Globus pallidus (tissue), 1 donor: ENCODE data around the gene CINP.
"Not testable (repeated sequence)": the region's sequence is repeated elsewhere in the genome, so short reads cannot be mapped to it uniquely, and the experiment has no call there.

Source experiments
- DNase-seq: peaks from one replicate; pipeline ENCODE4 v3.0.0-alpha.2; 2015; ENCODE audit warnings: low spot score

CINP gene

DNA sequence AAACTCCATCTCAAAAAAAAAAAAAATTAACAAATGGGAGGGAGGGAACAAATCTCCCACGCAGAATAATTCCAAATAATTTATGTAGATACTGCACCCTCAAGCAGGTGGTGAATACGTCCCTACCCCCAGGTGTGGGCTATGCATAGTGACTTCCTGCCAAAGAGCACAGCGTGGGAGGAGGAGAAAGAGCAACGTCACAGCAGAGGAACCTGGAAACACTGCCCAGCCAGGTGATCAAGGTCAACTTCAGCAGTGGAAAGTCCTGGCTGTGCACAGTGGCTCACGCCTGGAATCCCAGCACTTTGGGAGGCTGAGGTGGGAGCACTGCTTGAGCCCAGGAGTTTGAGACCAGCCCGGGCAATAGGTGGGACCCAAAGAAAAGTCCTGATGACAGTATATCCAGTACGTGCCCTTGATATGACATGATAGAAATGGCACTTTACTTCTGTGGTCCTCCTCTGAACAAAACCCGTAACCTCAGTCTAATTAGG lies 9.5 kb downstream of the CINP start:
- DNase-seq = no peak

GRCh38 chr14:102352213-102352612 lies 10.5 kb downstream of the CINP start:
- DNase-seq = no peak

DNA sequence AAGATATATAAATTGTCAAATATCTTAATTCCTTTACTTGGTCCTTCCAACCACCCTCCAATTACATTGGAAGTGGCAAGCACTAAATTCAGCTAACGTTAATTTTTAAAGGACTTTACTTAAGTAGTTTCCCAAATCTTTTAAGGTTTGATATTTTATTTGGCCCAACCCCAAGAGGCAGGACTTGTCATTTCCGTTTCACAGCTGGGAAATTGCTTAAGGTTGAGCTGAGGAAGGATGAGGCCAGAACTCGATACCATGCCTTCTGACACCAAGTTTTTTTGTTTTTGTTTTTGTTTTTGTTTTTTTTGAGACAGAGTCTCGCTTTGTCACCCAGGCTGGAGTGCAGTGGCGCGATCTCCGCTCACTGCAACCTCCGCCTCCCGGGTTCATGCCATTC lies 11.1 kb downstream of the CINP start:
- DNase-seq = not testable (repeated sequence)

GRCh38 chr14:102351023-102351422 lies 11.7 kb downstream of the CINP start:
- no peak for DNase-seq

GRCh38 chr14:102348376-102348775 lies 14.3 kb downstream of the CINP start:
- DNase-seq = no peak

- no peak for DNase-seq
Observed at GRCh38 chr14:102346645-102347044, 16.0 kb downstream of the CINP start.

DNA sequence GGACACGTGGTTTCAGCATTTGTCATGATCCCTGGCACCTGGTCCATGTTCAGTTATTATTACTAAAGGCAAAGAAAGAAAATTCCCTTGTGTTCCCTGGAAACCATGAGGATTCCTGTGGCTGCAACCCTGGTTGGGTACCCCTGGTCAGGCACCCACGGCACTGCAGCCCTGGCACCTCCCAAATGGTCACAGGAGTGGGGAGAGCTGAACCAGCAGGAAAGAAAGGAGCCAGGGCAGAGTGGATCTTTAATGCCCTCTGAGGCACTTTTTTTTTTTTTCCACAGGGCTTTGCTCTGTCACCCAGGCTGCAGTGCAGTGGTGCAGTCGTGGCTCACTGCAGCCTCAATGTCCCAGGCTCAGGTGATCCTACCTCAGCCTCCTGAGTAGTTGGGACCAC lies 17.5 kb downstream of the CINP start:
- no peak for DNase-seq

DNA sequence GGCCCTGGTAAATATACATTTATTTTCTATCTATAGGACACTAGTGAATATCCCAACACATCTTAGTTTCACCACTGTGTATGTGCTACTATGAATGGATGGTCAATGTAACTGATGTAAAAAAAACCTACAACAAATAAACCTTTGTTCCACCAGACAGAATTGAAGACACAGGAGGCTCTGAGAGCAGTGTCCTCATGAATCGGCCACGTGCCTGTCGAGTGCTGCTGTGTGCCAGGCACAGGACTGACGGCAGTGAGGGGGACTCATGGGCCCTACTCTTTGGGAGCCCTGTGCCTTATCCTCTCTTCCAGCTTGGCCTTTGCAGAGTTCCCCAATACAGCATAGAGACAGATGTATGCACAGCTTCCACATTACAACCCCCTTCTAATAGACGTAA lies 18.2 kb downstream of the CINP start:
- DNase-seq = peak; percentile 96

- no peak for DNase-seq
Observed at GRCh38 chr14:102344084-102344483, 18.6 kb downstream of the CINP start.

DNA sequence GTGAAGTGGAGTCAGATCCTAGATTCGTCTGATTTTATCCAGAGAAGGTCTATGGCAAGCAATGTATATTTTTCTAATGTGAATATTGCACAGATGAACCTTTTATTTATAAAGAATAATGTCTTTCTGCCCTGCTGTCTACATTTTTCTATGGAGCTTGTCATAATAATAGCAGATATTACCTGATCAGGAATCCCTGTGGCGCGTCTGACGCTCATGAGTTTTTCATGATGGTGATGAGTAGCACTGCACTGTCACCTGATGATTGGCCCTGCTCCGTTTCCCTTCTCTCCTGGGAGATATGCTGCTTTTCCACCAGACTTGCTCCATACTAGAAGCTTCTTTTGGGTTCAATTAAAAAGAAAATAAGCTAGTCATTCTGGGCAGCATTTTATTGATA lies 20.5 kb downstream of the CINP start:
- no peak for DNase-seq

DNA sequence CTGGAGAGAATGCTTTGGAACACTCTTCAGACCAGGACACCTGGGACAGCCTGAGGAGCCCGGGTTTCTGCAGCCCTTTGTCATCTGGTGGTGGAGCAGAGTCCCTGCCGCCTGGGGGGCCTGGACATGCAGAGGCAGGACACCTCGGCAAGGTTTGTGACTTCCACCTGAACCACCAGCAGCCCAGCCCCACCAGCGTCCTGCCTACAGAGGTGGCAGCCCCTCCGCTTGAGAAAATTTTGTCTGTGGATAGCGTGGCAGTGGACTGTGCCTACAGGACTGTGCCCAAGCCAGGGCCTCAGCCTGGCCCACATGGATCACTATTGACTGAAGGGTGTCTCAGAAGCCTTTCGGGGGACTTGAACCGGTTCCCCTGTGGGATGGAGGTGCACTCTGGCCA lies 21.1 kb downstream of the CINP start:
- no peak for DNase-seq

DNA sequence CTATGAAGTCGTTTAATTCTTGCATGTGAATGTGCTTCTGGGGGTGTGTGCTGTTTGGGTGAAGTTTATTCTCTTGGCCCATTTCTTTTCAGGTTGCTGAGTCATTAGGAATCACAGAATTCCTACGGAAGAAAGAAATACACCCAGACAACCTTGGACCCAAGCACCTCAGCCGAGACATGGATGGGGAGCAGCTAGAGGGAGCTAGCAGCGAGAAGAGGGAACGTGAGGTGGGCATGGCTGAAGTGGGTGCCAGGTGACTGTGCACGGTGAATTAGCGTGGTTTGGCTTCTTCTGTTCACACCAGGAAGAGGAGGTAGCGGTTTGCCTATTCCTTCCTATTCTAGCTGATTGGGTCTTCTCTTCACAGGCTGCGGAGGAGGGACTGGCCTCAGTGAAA lies 24.0 kb downstream of the CINP start:
- DNase-seq = no peak

DNA sequence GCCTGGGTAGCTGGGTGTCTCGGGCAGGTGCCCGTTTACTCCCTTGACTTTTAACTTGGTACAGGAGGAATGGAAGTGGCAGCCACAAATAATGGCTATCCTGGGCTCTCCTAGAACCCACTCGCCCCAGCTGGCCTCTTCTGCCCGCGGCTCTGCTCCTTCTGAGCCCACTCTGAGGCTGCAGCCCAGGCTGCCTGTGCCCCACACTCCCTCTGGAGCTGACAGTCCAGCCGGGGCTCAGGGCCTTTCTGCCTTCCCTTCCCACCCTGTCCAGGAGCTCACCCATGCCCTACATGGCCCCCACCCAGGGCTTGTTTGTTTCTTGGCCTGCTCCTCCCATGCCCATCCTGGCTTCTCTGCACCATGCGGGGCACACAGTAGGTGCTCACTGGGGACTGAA lies 27.5 kb downstream of the CINP start:
- no peak for DNase-seq

- no peak for DNase-seq
Observed at GRCh38 chr14:102333795-102334705, 28.6 kb downstream of the CINP start.

GRCh38 chr14:102333390-102333789 lies 29.3 kb downstream of the CINP start:
- no peak for DNase-seq

GRCh38 chr14:102330806-102331205 lies 31.9 kb downstream of the CINP start:
- no peak for DNase-seq

DNA sequence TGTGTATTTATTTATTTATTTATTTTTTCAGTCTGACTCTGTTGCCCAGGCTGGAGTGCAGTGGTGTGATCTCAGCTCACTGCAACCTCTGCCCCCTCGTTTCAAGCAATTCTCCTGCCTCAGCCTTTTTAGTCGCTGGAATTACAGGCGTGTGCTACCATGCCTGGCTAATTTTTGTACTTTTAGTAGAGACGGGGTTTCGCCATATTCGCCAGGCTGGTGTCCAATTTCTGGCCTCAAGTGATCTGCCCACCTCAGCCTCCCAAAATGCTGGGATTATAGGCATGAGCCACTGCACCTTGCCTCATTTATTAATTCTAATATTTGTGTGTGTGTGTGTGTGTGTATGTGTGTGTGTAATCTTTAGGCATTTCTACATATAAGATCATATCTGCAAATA lies 33.3 kb downstream of the CINP start:
- not testable (repeated sequence) for DNase-seq

DNA sequence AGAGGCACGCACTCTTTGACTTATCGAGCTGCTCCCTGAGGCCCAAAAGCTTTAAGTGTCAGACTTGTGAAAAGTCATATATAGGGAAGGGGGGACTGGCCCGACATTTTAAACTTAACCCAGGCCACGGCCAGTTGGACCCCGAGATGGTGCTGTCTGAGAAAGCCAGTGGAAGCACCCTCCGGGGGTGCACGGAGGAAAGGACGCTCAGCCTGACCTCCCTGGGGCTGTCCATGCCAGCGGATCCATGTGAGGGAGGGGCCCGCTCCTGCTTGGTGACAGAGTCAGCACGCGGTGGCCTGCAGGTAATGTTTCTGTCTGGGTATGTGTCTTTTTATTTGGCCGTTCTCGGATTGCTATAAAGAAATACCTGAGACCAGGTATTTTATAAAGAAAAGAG lies 36.1 kb downstream of the CINP start:
- no peak for DNase-seq

DNA sequence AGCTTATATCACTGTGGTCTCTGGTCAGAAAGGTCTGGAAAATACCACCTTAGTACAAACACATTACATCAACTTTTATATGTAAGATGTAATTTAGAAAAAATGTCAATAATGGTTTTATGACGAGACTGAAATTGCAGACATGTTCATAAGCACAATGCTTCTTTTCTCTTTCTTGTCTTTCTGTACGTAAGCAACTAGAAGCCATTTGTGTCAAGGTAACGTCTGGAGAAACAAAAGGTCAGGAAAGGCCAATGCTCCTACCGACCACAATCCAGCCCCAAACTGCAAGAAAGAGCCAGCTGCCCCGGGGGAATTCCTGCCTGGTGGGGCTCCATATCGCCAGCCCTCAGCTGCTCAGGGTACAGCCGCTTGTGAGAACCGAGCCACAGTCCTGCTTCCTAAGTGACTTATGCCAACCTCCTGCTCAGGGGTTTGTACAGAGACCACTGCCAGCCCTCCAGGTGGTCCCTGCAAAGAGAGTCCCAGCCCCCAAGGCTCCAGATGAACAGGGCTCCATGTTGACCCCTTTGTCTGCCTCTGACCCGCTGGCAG lies 36.8 kb downstream of the CINP start:
- DNase-seq = no peak

DNA sequence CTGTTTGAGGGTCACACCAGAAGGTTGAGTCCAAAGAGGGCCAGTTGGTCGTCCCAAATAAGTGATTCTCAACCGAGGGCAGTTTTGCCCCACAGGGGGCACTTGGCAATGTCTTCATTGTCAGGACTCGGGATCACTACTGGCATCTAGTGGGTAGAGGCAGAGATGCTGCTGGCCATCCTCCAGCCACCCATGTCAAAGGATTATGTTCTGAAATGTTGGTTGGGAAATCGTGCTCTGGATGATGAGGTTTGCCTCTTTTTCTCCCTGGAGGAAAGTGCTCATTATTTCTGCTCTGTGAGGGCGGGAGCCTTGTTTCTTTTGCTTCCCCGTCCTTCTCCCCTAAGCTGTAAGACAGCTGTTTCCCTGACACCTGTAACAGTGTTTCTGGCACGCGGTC lies 39.6 kb downstream of the CINP start:
- peak; percentile 80 for DNase-seq

DNA sequence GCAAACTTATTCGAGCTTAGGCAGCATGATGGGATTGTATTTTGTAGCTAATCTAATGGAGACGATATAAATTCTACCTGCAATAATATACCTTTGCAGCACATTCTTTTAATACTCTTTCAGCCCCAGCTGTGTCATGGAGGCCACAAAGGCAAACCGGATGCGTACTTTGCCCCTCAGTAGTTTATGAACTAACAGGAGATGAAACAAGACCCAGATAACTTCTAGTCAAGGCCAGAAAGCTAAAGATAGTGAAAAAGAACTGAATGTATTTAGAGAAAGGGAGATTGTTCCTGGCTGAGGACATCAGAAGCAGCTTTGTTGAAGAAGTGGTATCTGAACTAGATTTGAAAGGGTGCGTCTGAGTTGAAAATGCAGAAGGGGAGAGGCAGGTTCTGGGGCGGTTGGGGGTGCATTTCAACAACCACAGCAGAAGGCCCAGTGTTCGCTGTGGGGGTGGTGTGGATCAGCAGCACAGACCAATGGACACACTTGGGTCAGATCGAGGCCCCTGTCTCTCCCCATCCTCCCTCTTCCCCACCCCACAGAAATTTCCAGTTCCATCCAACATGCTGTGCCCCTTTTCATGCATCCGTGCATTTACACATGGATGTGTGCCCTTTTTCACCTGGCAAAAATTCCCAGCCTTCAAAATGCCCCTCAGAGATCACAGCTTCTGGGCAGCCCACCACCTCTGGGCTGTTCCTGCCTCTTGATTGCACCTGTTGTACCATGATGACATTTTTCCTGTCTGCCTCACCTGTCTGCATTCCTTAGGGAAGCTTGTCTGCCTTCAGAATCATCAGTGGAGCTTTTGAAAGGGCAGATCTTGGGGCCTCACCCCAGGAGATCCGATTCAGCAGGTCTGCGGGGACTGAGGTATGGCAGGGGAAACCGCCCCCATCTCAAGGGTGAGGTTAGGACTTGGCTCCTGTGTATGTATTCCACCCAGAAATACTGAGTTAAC lies 41.0 kb downstream of the CINP start:
- no peak for DNase-seq

GRCh38 chr14:102320671-102321455 lies 41.8 kb downstream of the CINP start:
- no peak for DNase-seq
